ENCODE measurements around the gene GPATCH2L. TPM values are rescaled to one million over a fixed set of nuclear protein-coding genes. Genes with fewer than 3 reads are reported as not detected.

GPATCH2L gene
- polyA plus RNA-seq, 1 experiment, result 29.5 TPM

DNA sequence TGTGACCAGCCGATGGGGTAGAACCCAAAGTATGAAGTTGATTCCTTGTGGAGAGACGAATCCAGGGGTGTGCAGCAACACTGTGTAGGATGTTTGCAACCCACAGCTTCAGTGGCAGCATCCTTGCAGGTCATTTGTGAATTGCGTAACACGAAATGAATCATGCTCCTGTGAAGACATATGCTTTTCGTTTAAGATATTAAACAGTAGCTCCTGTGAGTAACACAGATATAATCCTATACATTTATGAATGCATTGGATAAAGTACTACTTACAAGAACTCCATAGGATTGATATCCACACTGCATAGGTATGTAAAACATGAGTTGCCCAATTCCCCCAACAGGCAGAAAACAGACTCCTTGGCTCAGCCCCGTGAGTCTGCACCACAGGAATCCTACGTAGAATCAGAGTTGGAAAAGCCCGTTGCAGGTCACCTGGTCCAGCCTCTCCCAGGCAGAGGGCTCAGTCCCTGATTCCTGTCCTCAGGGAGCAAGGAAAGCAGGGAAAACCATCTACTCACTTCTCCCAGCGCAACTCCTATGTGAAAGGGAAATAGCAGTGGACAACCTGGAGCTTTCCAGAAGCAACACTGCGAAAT, 75.8 kb downstream of the GPATCH2L start:
- TF ChIP-seq, protein P1, sequence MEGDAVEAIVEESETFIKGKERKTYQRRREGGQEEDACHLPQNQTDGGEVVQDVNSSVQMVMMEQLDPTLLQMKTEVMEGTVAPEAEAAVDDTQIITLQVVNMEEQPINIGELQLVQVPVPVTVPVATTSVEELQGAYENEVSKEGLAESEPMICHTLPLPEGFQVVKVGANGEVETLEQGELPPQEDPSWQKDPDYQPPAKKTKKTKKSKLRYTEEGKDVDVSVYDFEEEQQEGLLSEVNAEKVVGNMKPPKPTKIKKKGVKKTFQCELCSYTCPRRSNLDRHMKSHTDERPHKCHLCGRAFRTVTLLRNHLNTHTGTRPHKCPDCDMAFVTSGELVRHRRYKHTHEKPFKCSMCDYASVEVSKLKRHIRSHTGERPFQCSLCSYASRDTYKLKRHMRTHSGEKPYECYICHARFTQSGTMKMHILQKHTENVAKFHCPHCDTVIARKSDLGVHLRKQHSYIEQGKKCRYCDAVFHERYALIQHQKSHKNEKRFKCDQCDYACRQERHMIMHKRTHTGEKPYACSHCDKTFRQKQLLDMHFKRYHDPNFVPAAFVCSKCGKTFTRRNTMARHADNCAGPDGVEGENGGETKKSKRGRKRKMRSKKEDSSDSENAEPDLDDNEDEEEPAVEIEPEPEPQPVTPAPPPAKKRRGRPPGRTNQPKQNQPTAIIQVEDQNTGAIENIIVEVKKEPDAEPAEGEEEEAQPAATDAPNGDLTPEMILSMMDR (IDR thresholded peaks at IDR 0.05; ENCODE audit: low read depth, low read length), result no peak
- ChIA-PET CTCF (interaction anchor here (1.1 kb wide), 1 partner anchor 574 kb away, joined by 3 read pairs; no protein-coding TSS in a partner anchor), POLR2A (interaction anchor here (1.0 kb wide), 1 partner anchor 26 kb away, joined by 3 read pairs; no protein-coding TSS in a partner anchor)
- H3K9me3 ChIP-seq (ENCODE audit: control insufficient read depth, insufficient read depth, low read length), result no peaks in the 10 kb centered on the region
- H3K27ac ChIP-seq (ENCODE audit: low read depth, low read length), result peak overlapping the region; percentile 43
- no peak overlapping the region for H3K4me3 ChIP-seq (ENCODE audit: low read depth, low read length)
- peak; percentile 63 for DNase-seq (ENCODE audit: low read depth, low spot score)
- no peaks in the 10 kb centered on the region for H3K27me3 ChIP-seq (ENCODE audit: control insufficient read depth, insufficient read depth, low read length)

DNA sequence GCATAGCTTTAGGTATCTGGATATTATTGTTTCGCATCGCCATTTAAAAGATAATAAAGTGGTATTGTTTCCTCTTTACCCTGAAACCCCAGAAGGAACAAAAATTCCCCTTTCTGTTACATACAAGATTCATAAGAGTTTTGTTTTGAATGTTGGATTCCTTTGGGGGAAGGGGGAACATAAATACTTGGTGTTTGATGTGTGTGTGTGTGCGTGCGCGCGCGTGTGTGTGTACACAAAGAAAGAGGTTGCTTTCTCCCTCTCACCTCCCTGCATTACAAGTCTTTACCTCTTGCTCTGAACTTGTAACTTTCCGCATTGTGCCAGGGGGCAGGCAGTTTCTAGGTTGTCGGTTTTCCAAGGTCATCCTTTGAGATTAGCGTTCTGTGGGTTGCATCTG, 76.4 kb downstream of the GPATCH2L start:
- ChIA-PET POLR2A (interaction anchor here (1.0 kb wide), 1 partner anchor 27 kb away, joined by 3 read pairs; no protein-coding TSS in a partner anchor), CTCF (interaction anchor here (1.1 kb wide), 1 partner anchor 574 kb away, joined by 3 read pairs; no protein-coding TSS in a partner anchor)
- Histone ChIP-seq H3K27ac (ENCODE audit: low read depth, low read length) (no peak overlapping the region), H3K9me3 (ENCODE audit: control insufficient read depth, insufficient read depth, low read length) (no peaks in the 10 kb centered on the region), H3K27me3 (ENCODE audit: control insufficient read depth, insufficient read depth, low read length) (no peaks in the 10 kb centered on the region), H3K4me3 (ENCODE audit: low read depth, low read length) (no peak overlapping the region)
- TF ChIP-seq, protein P1 (IDR thresholded peaks at IDR 0.05; ENCODE audit: low read depth, low read length), result no peak
- no peak for DNase-seq (ENCODE audit: low read depth, low spot score)

DNA sequence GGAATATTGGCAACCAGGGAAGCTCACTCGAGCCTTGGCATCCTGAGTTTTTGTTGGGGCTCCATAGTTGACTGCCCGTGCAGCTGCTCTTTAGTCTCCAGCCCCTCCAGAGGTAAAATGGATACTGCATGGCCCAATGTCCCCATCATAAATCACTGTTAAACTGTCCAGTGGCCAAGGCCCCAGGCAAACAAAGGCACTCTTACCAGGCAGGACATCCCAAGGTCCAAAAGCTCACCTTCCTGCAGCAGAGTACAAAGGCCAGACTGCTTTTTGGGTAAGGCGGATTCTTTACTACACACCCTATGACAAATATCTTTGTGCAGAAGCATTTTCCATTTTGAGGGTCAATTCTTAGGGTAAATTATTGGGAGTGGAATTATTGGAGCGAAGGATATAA, 81.1 kb downstream of the GPATCH2L start:
- DNase-seq (ENCODE audit: low read depth, low spot score), result no peak
- no peaks in the 10 kb centered on the region for H3K9me3 ChIP-seq (ENCODE audit: control insufficient read depth, insufficient read depth, low read length)
- TF ChIP-seq, protein P1 (IDR thresholded peaks at IDR 0.05; ENCODE audit: low read depth, low read length), result no peak
- H3K27me3 ChIP-seq (ENCODE audit: control insufficient read depth, insufficient read depth, low read length), result no peaks in the 10 kb centered on the region
- no peak overlapping the region for H3K4me3 ChIP-seq (ENCODE audit: low read depth, low read length)
- no peak overlapping the region for H3K27ac ChIP-seq (ENCODE audit: low read depth, low read length)
- ChIA-PET CTCF (interaction anchor here (0.9 kb wide), 1 partner anchor 120 kb away, joined by 3 read pairs; no protein-coding TSS in a partner anchor), POLR2A (no interaction called here)

DNA sequence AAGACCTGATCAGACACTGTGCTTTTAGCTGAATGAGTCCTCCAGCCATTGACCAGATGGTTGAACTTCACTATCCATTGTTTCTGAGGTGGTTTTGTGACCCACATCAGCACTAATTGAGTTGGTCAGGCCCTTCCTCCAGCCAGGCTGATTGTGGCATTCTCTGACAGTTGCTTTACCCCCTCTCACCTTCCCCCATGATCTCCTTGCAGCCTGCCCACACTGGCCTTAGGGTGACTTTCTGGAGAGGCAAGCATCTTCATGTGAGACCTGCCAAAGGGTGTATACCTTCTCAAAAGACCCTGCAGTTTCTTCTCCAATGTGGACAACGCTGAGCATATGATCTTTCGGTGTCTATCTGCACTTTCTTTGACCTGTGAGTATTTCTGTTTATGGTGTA, 83.9 kb downstream of the GPATCH2L start:
- ChIA-PET POLR2A (no interaction called here), CTCF (no interaction called here)
- TF ChIP-seq, protein P1 (IDR thresholded peaks at IDR 0.05; ENCODE audit: low read depth, low read length), result no peak
- Histone ChIP-seq H3K4me3 (ENCODE audit: low read depth, low read length) (no peak overlapping the region), H3K27me3 (ENCODE audit: control insufficient read depth, insufficient read depth, low read length) (no peaks in the 10 kb centered on the region), H3K9me3 (ENCODE audit: control insufficient read depth, insufficient read depth, low read length) (no peaks in the 10 kb centered on the region), H3K27ac (ENCODE audit: low read depth, low read length) (no peak overlapping the region)
- DNase-seq (ENCODE audit: low read depth, low spot score), result no peak
